GM10847 (cell line): Measurements from ENCODE around the gene PHACTR3.

Experiments used
- POLR2A ChIP-seq: IDR thresholded peaks from 2 replicates; pipeline ENCODE4 v1.6.1; 2011; ENCODE audit not compliant: insufficient read length; ENCODE audit errors: extremely low read depth

Gene PHACTR3

GRCh38 chr20:59697068-59697467, 92.7 kb downstream of the PHACTR3 start:
- TF ChIP-seq POLR2A = no peak

GRCh38 chr20:59698598-59698997, 94.3 kb downstream of the PHACTR3 start:
- TF ChIP-seq POLR2A = no peak

- TF ChIP-seq POLR2A = no peak
These were observed 96.9 kb downstream of the PHACTR3 start for GRCh38 chr20:59701236-59701635.

- TF ChIP-seq POLR2A = no peak
These were observed 98.7 kb downstream of the PHACTR3 start for GRCh38 chr20:59703046-59703445.

GRCh38 chr20:59705651-59706399, 101.5 kb downstream of the PHACTR3 start:
- TF ChIP-seq POLR2A = no peak

- no peak for TF ChIP-seq POLR2A
These were observed 102.0 kb downstream of the PHACTR3 start for GRCh38 chr20:59706400-59706693.

GRCh38 chr20:59708326-59708725, 104.0 kb downstream of the PHACTR3 start:
- no peak for TF ChIP-seq POLR2A

GRCh38 chr20:59709636-59710035, 105.3 kb downstream of the PHACTR3 start:
- TF ChIP-seq POLR2A = no peak

GRCh38 chr20:59718071-59718470, 113.7 kb downstream of the PHACTR3 start:
- TF ChIP-seq POLR2A = no peak

- TF ChIP-seq POLR2A = no peak
These were observed 114.4 kb downstream of the PHACTR3 start for GRCh38 chr20:59718751-59719150.

GRCh38 chr20:59720013-59720412, 115.7 kb downstream of the PHACTR3 start:
- TF ChIP-seq POLR2A = no peak

GRCh38 chr20:59721386-59721785, 117.0 kb downstream of the PHACTR3 start:
- no peak for TF ChIP-seq POLR2A

- no peak for TF ChIP-seq POLR2A
These were observed 118.8 kb downstream of the PHACTR3 start for GRCh38 chr20:59723108-59723500.

- TF ChIP-seq POLR2A = no peak
These were observed 119.5 kb downstream of the PHACTR3 start for GRCh38 chr20:59723607-59724456.

GRCh38 chr20:59724457-59725366, 120.4 kb downstream of the PHACTR3 start:
- no peak for TF ChIP-seq POLR2A
